WERI-Rb-1 (cell line): ENCODE measurements around the gene DNAH1.

ENCODE experiments used
- DNase-seq: peaks from one replicate; pipeline ENCODE4 v3.0.0-alpha.2; 2020
- H3K27ac ChIP-seq: fragments of 250-450 bp; sonication (Bioruptor Pico); 2 replicates; pipeline ENCODE4 v1.5.1; 2020; ENCODE audit warnings: mild to moderate bottlenecking, moderate library complexity
- H3K27me3 ChIP-seq: fragments of 250-450 bp; sonication (Bioruptor Pico); 2 replicates; pipeline ENCODE4 v1.5.1; 2021; ENCODE audit warnings: mild to moderate bottlenecking, low read depth, moderate library complexity; ENCODE audit not compliant: insufficient read depth, severe bottlenecking
- H3K36me3 ChIP-seq: fragments of 250-450 bp; sonication (Bioruptor Pico); 2 replicates; pipeline ENCODE4 v1.5.1; 2020; ENCODE audit warnings: mild to moderate bottlenecking, moderate library complexity
- H3K4me3 ChIP-seq: 2 replicates; pipeline ENCODE4 v1.5.1; 2011; ENCODE audit warnings: low read depth, mild to moderate bottlenecking, control low read depth, low read length
- H3K9me3 ChIP-seq: fragments of 250-450 bp; sonication (Bioruptor Pico); 2 replicates; pipeline ENCODE4 v1.5.1; 2021; ENCODE audit warnings: mild to moderate bottlenecking, moderate library complexity; ENCODE audit not compliant: severe bottlenecking
- TF ChIP-seq, protein P1 (sequence below): IDR thresholded peaks from 2 replicates; pipeline ENCODE4 v1.5.1; 2011; ENCODE audit warnings: low read depth, mild to moderate bottlenecking, control low read depth, inconsistent platforms, low read length

DNAH1 gene

DNA sequence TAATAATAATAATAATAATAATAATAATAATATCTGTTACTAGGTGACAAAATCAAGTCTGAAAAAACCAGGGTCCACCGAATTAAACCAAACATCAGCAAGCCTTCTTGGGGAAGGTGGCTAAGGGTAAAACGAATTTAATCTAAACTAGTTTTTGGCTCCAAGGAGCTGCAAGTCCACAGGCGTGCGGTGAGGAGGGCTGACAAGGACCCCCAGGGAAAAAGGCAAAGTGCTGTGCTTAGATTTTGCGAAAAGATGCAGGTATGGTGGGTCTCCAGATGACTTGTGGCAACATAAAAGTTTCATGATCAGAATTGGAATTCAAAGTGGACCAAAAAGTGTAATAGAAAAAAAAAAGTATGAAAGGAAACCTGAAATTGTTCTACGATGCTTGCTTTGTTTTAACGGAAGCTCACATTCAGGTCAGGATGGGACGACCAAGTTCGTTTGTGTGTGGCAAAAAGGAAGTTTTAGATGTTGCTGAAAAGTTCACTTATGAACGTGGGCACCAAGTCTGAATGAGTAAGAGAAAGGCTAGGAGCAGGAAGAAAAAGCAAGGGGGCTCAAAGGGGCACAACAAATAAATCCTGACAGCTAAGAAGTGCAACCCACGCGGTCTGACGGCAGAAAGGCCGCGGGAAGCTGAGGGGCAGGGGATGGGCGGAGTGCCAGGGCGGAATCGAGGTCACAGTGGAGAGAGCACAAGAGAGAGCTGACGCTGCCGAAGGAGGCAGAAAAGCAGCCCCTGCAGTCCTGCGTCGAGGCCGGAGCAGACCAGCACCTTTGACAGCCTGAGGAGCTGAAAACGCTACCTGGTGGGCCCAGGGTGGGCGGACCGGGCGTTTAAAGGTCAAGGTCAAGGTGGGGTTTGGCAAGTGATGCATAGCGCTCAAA, 38.8 kb upstream of the DNAH1 start:
- Histone ChIP-seq H3K9me3 (no peaks in the 10 kb centered on the region), H3K4me3 (peak overlapping the region; percentile 82), H3K36me3 (peaks cover 19% of the 10 kb centered on the region), H3K27ac (peak overlapping the region; percentile 92), H3K27me3 (no peaks in the 10 kb centered on the region)
- peak; percentile 26 for DNase-seq
- TF ChIP-seq, protein P1, sequence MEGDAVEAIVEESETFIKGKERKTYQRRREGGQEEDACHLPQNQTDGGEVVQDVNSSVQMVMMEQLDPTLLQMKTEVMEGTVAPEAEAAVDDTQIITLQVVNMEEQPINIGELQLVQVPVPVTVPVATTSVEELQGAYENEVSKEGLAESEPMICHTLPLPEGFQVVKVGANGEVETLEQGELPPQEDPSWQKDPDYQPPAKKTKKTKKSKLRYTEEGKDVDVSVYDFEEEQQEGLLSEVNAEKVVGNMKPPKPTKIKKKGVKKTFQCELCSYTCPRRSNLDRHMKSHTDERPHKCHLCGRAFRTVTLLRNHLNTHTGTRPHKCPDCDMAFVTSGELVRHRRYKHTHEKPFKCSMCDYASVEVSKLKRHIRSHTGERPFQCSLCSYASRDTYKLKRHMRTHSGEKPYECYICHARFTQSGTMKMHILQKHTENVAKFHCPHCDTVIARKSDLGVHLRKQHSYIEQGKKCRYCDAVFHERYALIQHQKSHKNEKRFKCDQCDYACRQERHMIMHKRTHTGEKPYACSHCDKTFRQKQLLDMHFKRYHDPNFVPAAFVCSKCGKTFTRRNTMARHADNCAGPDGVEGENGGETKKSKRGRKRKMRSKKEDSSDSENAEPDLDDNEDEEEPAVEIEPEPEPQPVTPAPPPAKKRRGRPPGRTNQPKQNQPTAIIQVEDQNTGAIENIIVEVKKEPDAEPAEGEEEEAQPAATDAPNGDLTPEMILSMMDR: no peak

DNA sequence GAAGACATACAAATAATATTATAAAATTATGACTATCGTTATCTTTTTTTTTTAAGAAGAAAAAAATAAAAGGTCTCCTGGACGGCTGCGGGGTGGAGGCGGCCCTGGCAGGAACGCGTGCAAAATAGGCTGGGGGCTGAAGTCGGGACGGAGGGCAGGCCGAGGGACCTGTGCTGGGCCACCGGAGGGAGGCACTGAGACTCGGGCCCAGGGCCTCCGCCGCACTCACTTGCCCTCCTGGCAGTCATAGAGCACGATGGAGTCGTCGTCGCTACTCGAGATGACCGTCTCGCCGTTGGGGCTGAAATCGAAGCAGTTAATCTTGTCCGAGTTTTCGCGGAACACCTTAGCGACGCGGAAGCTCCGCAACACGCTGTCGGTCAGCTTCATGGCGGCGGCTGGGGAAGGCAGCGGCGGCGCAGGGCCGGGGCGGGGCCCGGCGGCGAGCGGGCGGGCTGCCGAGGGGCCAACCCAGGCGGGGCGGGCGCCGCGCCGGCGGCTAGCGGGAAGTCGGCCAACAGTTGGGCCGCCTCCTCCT, 38.1 kb upstream of the DNAH1 start:
- H3K27me3 ChIP-seq: no peaks in the 10 kb centered on the region
- peaks cover 16% of the 10 kb centered on the region for H3K36me3 ChIP-seq
- peak overlapping the region; percentile 82 for H3K4me3 ChIP-seq
- peak overlapping the region; percentile 92 for H3K27ac ChIP-seq
- TF ChIP-seq, protein P1: no peak
- no peaks in the 10 kb centered on the region for H3K9me3 ChIP-seq
- no peak for DNase-seq

GRCh38 chr3:52278510-52279069, 37.5 kb upstream of the DNAH1 start, which contains the start of gene WDR82:
Gene WDR82, minus strand, starts transcription at chr3:52278649. Its CDS starts 288 bp downstream, at chr3:52278361.
- H3K27me3 ChIP-seq: no peaks in the 10 kb centered on the region
- TF ChIP-seq, protein P1: peak; percentile 53
- H3K27ac ChIP-seq: peak within 1 kb of the TSS; percentile 92
- DNase-seq: peak; percentile 93
- no peaks in the 10 kb centered on the region for H3K9me3 ChIP-seq
- peaks cover 16% of the 10 kb centered on the region for H3K36me3 ChIP-seq
- H3K4me3 ChIP-seq: peak within 1 kb of the TSS; percentile 82

GRCh38 chr3:52279596-52279995, 36.5 kb upstream of the DNAH1 start:
- TF ChIP-seq, protein P1: no peak
- no peak for DNase-seq
- no peak overlapping the region for H3K27ac ChIP-seq
- H3K36me3 ChIP-seq: peaks cover 10% of the 10 kb centered on the region
- H3K9me3 ChIP-seq: no peaks in the 10 kb centered on the region
- H3K4me3 ChIP-seq: no peak overlapping the region
- no peaks in the 10 kb centered on the region for H3K27me3 ChIP-seq

DNA sequence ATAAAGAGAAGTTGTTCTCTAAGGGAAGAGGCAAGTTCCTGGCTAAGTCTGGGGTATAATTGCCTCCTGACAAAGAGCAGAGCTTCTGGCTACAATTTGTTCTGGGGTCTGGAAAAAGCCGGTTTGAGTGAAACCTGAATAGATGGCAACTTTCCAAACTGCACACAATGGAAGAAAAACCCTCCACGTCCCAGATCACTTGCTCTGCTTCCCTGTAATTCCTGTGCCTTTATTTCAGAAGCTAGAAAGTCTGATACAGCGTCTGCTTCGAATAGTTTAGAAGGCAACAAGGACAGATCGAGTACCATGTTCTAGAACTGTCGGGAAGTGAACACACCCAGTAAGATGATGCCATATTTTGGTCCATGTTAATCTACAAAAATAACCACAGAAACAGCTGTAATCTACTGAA, 36.1 kb upstream of the DNAH1 start:
- Histone ChIP-seq H3K36me3 (peaks cover 6% of the 10 kb centered on the region), H3K27ac (no peak overlapping the region), H3K27me3 (no peaks in the 10 kb centered on the region), H3K9me3 (no peaks in the 10 kb centered on the region), H3K4me3 (no peak overlapping the region)
- DNase-seq: no peak
- TF ChIP-seq, protein P1: no peak
